Endothelial cell (in vitro differentiated cells): Measurements from ENCODE around the gene EHBP1. TPM values are rescaled to one million over a fixed set of nuclear protein-coding genes. Genes with fewer than 3 reads are reported as not detected.

Source experiments
- DNase-seq: peaks from one replicate; pipeline ENCODE4 v3.0.0; 2021; ENCODE audit warnings: low spot score
- H3K27ac Mint-ChIP-seq: one replicate; pipeline ENCODE4 v1.8.0; 2021; ENCODE audit warnings: mixed read lengths, inconsistent platforms; ENCODE audit not compliant: unreplicated experiment
- H3K27me3 Mint-ChIP-seq: one replicate; pipeline ENCODE4 v1.8.0; 2021; ENCODE audit warnings: mild to moderate bottlenecking, moderate library complexity, mixed read lengths, inconsistent platforms; ENCODE audit not compliant: unreplicated experiment
- H3K36me3 Mint-ChIP-seq: one replicate; pipeline ENCODE4 v1.8.0; 2021; ENCODE audit warnings: mild to moderate bottlenecking, low read depth, mixed read lengths, inconsistent platforms; ENCODE audit not compliant: unreplicated experiment
- H3K4me1 Mint-ChIP-seq: one replicate; pipeline ENCODE4 v1.8.0; 2021; ENCODE audit warnings: mild to moderate bottlenecking, mixed read lengths, inconsistent platforms; ENCODE audit not compliant: unreplicated experiment
- H3K4me3 Mint-ChIP-seq: one replicate; pipeline ENCODE4 v1.8.0; 2021; ENCODE audit warnings: mild to moderate bottlenecking, mixed read lengths, inconsistent platforms; ENCODE audit not compliant: unreplicated experiment
- H3K9me3 Mint-ChIP-seq: one replicate; pipeline ENCODE4 v1.8.0; 2021; ENCODE audit warnings: mixed read lengths, inconsistent platforms; ENCODE audit not compliant: unreplicated experiment
- CTCF ChIP-seq: fragments of 200-600 bp; sonication (generic); IDR thresholded peaks from one replicate; pipeline ENCODE4 v1.5.0; 2021; ENCODE audit warnings: antibody characterized with exemption; ENCODE audit not compliant: unreplicated experiment
- total RNA-seq: library from RNA; stranded (reverse); fragmentation: NEBNext Ultra II Directional; extraction: Animal tissue kit (Norgen Biotek cat#: 25700); gene quantifications from one replicate; pipeline ENCODE4 v1.2.1, GENCODE V29; 2021; ENCODE audit not compliant: unreplicated experiment

EHBP1 gene
- total RNA-seq, 1 donor from 2014 or later, result 54.4 TPM

GRCh38 chr2:62692225-62692624 is 13.3 kb upstream of the EHBP1 start:
- Mint-ChIP-seq H3K4me3 (no peak overlapping the region), H3K27me3 (no peaks in the 10 kb centered on the region), H3K4me1 (no peaks in the 10 kb centered on the region), H3K27ac (no peak overlapping the region), H3K36me3 (no peaks in the 10 kb centered on the region), H3K9me3 (no peaks in the 10 kb centered on the region)
- no peak for DNase-seq
- no peak for TF ChIP-seq CTCF

GRCh38 chr2:62698653-62699052 is 6.9 kb upstream of the EHBP1 start:
- Mint-ChIP-seq H3K9me3 (no peaks in the 10 kb centered on the region), H3K27ac (no peak overlapping the region), H3K36me3 (no peaks in the 10 kb centered on the region), H3K4me3 (no peak overlapping the region), H3K4me1 (no peaks in the 10 kb centered on the region), H3K27me3 (no peaks in the 10 kb centered on the region)
- TF ChIP-seq CTCF, result no peak
- no peak for DNase-seq

GRCh38 chr2:62704654-62705006 is 883 bp upstream of the EHBP1 start:
- TF ChIP-seq CTCF, result no peak
- H3K36me3 Mint-ChIP-seq, result peaks cover 6% of the 10 kb centered on the region

GRCh38 chr2:62705859-62706720 is 577 bp downstream of the EHBP1 start:
- H3K9me3 Mint-ChIP-seq, result no peaks in the 10 kb centered on the region

More at GRCh38 chr2:62704654-62705006, 883 bp upstream of the EHBP1 start:
- peaks cover 4% of the 10 kb centered on the region for H3K27me3 Mint-ChIP-seq
- H3K4me3 Mint-ChIP-seq, result peak overlapping the region; percentile 91
- H3K9me3 Mint-ChIP-seq, result no peaks in the 10 kb centered on the region
- DNase-seq, result no peak
- H3K27ac Mint-ChIP-seq, result peak overlapping the region; percentile 73
- peaks cover 25% of the 10 kb centered on the region for H3K4me1 Mint-ChIP-seq

More at GRCh38 chr2:62705859-62706720, 577 bp downstream of the EHBP1 start:
- Mint-ChIP-seq H3K27ac (no peak overlapping the region), H3K36me3 (peaks cover 6% of the 10 kb centered on the region), H3K27me3 (peaks cover 4% of the 10 kb centered on the region), H3K4me1 (peaks cover 25% of the 10 kb centered on the region), H3K4me3 (peak overlapping the region; percentile 91)
- peak; percentile 6 for TF ChIP-seq CTCF
- peak; percentile 60 for DNase-seq
